ENCODE data around the gene DVL1.

The DVL1 gene

GRCh38 chr1:1291023-1291528, 58.1 kb downstream of the DVL1 start:
- Histone ChIP-seq H3K36me3 (replicated peaks; ENCODE audit: low read depth, low read length) (no peaks in the 10 kb centered on the region), H2AFZ (ENCODE audit: low read depth, low read length) (no peak overlapping the region), H3K9ac (ENCODE audit: low read length) (no peak overlapping the region), H3K27me3 (ENCODE audit: low read depth, low read length) (no peaks in the 10 kb centered on the region), H3K4me2 (ENCODE audit: low read length) (no peak overlapping the region), H3K9me3 (ENCODE audit: insufficient read depth, low read length) (no peaks in the 10 kb centered on the region), H3K4me3 (ENCODE audit: low read length) (no peak overlapping the region), H3K27ac (ENCODE audit: low read length) (no peak overlapping the region), H4K20me1 (ENCODE audit: insufficient read depth, low read length) (no peaks in the 10 kb centered on the region), H3K79me2 (ENCODE audit: low read length) (no peaks in the 10 kb centered on the region), H3K4me1 (ENCODE audit: low read length) (no peaks in the 10 kb centered on the region)
- TF ChIP-seq EZH2phosphoT487 (IDR thresholded peaks at IDR 0.05; ENCODE audit: low read depth): no peak
- TF ChIP-seq, protein P1, sequence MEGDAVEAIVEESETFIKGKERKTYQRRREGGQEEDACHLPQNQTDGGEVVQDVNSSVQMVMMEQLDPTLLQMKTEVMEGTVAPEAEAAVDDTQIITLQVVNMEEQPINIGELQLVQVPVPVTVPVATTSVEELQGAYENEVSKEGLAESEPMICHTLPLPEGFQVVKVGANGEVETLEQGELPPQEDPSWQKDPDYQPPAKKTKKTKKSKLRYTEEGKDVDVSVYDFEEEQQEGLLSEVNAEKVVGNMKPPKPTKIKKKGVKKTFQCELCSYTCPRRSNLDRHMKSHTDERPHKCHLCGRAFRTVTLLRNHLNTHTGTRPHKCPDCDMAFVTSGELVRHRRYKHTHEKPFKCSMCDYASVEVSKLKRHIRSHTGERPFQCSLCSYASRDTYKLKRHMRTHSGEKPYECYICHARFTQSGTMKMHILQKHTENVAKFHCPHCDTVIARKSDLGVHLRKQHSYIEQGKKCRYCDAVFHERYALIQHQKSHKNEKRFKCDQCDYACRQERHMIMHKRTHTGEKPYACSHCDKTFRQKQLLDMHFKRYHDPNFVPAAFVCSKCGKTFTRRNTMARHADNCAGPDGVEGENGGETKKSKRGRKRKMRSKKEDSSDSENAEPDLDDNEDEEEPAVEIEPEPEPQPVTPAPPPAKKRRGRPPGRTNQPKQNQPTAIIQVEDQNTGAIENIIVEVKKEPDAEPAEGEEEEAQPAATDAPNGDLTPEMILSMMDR (IDR thresholded peaks at IDR 0.05; ENCODE audit: low read depth, low read length): no peak

DNA sequence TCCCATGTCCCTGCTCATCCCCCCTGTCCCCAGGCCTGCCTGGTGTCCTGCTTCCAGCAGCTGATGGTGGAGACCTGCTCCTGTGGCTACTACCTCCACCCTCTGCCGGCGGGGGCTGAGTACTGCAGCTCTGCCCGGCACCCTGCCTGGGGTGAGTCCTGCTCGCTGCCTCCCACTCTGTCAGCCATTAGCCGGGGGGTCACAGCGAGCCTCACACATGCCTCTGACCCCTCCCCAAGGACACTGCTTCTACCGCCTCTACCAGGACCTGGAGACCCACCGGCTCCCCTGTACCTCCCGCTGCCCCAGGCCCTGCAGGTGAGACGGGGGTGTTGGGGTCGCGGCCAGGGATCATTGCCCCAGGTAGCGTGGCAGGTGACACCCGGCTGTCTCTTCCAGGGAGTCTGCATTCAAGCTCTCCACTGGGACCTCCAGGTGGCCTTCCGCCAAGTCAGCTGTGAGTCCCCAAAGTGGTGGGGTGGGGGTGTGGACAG, 58.9 kb downstream of the DVL1 start:
- H3K36me3 ChIP-seq (replicated peaks; ENCODE audit: low read depth, low read length): no peaks in the 10 kb centered on the region
- H3K27me3 ChIP-seq (ENCODE audit: low read depth, low read length): no peaks in the 10 kb centered on the region
- no peaks in the 10 kb centered on the region for H3K9me3 ChIP-seq (ENCODE audit: insufficient read depth, low read length)
- H3K27ac ChIP-seq (ENCODE audit: low read length): no peak overlapping the region
- no peak overlapping the region for H3K9ac ChIP-seq (ENCODE audit: low read length)
- no peaks in the 10 kb centered on the region for H3K79me2 ChIP-seq (ENCODE audit: low read length)
- H3K4me1 ChIP-seq (ENCODE audit: low read length): no peaks in the 10 kb centered on the region
- no peaks in the 10 kb centered on the region for H4K20me1 ChIP-seq (ENCODE audit: insufficient read depth, low read length)
- no peak overlapping the region for H3K4me2 ChIP-seq (ENCODE audit: low read length)
- no peak overlapping the region for H2AFZ ChIP-seq (ENCODE audit: low read depth, low read length)
- no peak overlapping the region for H3K4me3 ChIP-seq (ENCODE audit: low read length)
- TF ChIP-seq, protein P1 (IDR thresholded peaks at IDR 0.05; ENCODE audit: low read depth, low read length): no peak
- TF ChIP-seq EZH2phosphoT487 (IDR thresholded peaks at IDR 0.05; ENCODE audit: low read depth): no peak

DNA sequence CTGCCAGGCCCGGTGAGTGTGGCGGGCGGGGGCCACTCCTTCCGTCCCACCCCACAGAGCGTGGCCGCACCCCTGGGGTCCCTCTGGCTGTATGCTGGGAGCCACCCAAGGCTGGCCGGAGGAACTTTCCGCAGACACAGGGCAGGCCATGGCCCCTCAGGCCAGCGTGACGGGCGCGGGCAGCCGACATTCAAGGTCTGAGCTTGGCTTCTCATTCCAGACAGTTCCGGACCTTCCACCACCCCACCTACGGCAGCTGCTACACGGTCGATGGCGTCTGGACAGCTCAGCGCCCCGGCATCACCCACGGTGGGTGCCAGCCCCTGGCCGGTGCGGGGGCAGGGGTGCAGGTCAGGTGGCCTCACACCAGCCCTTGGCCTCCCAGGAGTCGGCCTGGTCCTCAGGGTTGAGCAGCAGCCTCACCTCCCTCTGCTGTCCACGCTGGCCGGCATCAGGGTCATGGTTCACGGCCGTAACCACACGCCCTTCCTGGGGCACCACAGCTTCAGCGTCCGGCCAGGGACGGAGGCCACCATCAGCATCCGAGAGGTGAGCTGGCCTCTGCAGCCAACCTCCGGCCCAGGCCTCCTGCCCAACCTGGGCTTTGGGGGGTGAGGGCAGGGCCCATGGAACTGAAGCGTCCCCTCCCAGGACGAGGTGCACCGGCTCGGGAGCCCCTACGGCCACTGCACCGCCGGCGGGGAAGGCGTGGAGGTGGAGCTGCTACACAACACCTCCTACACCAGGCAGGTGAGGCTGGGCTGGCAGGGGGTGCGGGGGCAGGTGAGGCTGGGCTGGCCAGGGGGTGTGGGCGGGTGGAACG, 61.7 kb downstream of the DVL1 start:
- no peak overlapping the region for H3K4me2 ChIP-seq (ENCODE audit: low read length)
- H3K27me3 ChIP-seq (ENCODE audit: low read depth, low read length): no peaks in the 10 kb centered on the region
- H3K27ac ChIP-seq (ENCODE audit: low read length): no peak overlapping the region
- H3K9ac ChIP-seq (ENCODE audit: low read length): no peak overlapping the region
- no peaks in the 10 kb centered on the region for H3K79me2 ChIP-seq (ENCODE audit: low read length)
- H3K36me3 ChIP-seq (replicated peaks; ENCODE audit: low read depth, low read length): no peaks in the 10 kb centered on the region
- H2AFZ ChIP-seq (ENCODE audit: low read depth, low read length): no peak overlapping the region
- H3K4me1 ChIP-seq (ENCODE audit: low read length): peaks cover 3% of the 10 kb centered on the region; the same call in 1 of the 2 replicates
- H4K20me1 ChIP-seq (ENCODE audit: insufficient read depth, low read length): no peaks in the 10 kb centered on the region
- H3K4me3 ChIP-seq (ENCODE audit: low read length): no peak overlapping the region
- H3K9me3 ChIP-seq (ENCODE audit: insufficient read depth, low read length): no peaks in the 10 kb centered on the region
- TF ChIP-seq, protein P1 (IDR thresholded peaks at IDR 0.05; ENCODE audit: low read depth, low read length): no peak
- no peak for TF ChIP-seq EZH2phosphoT487 (IDR thresholded peaks at IDR 0.05; ENCODE audit: low read depth)

All from OCI-LY3 (cell line).